Progenitor cell of endocrine pancreas (in vitro differentiated cells): ENCODE measurements around the gene SPOCK1. TPM values are rescaled to one million over a fixed set of nuclear protein-coding genes. Genes with fewer than 3 reads are reported as not detected.

Source experiments
- DNase-seq: peaks from one replicate; pipeline ENCODE4 v3.0.0; 2021; ENCODE audit warnings: low spot score; ENCODE audit not compliant: unreplicated experiment
- H3K27ac Mint-ChIP-seq: 2 replicates; pipeline ENCODE4 v1.8.0; 2021; ENCODE audit warnings: mild to moderate bottlenecking, moderate library complexity, mixed read lengths
- H3K27me3 Mint-ChIP-seq: 2 replicates; pipeline ENCODE4 v1.8.0; 2021; ENCODE audit warnings: mixed read lengths
- H3K36me3 Mint-ChIP-seq: 2 replicates; pipeline ENCODE4 v1.8.0; 2022; ENCODE audit warnings: mixed read lengths; ENCODE audit not compliant: insufficient read depth
- H3K4me1 Mint-ChIP-seq: 2 replicates; pipeline ENCODE4 v1.8.0; 2021; ENCODE audit warnings: low read depth, mixed read lengths
- H3K4me3 Mint-ChIP-seq: 2 replicates; pipeline ENCODE4 v1.8.0; 2021; ENCODE audit warnings: low read depth, mild to moderate bottlenecking, moderate library complexity, mixed read lengths
- H3K9me3 Mint-ChIP-seq: 2 replicates; pipeline ENCODE4 v1.8.0; 2021; ENCODE audit warnings: low read depth, mixed read lengths
- total RNA-seq: library from RNA; stranded (reverse); gene quantifications from 2 replicates; pipeline ENCODE4 v1.2.1, GENCODE V29; 2021
- TF ChIP-seq, protein P1 (sequence below): fragments of 200-600 bp; sonication (generic); IDR thresholded peaks from one replicate; pipeline ENCODE4 v1.5.0; 2021; ENCODE audit warnings: antibody characterized with exemption, mild to moderate bottlenecking; ENCODE audit not compliant: unreplicated experiment

SPOCK1 gene
- total RNA-seq, 1 donor from 2014 or later, result 41.4 TPM

DNA sequence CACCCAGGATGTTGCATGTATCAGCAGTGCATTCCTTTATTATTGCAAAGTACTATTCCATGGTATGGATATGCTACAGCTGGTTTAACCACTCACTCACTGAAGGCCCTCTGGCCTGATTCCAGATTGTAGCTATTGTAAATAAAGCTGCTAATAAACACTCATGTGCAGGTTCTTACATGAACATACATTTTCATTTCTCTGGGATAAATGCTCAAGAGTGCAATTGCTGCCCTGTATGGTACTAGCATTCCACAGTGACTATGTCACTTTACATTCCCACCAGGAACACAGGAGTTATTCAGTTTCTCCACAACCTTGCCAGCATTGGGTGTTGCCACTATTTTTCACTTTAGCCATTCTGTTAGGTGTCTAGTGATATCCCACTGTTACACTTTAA, 267.6 kb downstream of the SPOCK1 start:
- TF ChIP-seq, protein P1, sequence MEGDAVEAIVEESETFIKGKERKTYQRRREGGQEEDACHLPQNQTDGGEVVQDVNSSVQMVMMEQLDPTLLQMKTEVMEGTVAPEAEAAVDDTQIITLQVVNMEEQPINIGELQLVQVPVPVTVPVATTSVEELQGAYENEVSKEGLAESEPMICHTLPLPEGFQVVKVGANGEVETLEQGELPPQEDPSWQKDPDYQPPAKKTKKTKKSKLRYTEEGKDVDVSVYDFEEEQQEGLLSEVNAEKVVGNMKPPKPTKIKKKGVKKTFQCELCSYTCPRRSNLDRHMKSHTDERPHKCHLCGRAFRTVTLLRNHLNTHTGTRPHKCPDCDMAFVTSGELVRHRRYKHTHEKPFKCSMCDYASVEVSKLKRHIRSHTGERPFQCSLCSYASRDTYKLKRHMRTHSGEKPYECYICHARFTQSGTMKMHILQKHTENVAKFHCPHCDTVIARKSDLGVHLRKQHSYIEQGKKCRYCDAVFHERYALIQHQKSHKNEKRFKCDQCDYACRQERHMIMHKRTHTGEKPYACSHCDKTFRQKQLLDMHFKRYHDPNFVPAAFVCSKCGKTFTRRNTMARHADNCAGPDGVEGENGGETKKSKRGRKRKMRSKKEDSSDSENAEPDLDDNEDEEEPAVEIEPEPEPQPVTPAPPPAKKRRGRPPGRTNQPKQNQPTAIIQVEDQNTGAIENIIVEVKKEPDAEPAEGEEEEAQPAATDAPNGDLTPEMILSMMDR, result no peak
- no peak for DNase-seq
- Mint-ChIP-seq H3K4me3 (no peak overlapping the region), H3K27ac (no peak overlapping the region), H3K36me3 (no peaks in the 10 kb centered on the region), H3K27me3 (peaks cover 7% of the 10 kb centered on the region), H3K9me3 (no peaks in the 10 kb centered on the region), H3K4me1 (peaks cover 2% of the 10 kb centered on the region)

DNA sequence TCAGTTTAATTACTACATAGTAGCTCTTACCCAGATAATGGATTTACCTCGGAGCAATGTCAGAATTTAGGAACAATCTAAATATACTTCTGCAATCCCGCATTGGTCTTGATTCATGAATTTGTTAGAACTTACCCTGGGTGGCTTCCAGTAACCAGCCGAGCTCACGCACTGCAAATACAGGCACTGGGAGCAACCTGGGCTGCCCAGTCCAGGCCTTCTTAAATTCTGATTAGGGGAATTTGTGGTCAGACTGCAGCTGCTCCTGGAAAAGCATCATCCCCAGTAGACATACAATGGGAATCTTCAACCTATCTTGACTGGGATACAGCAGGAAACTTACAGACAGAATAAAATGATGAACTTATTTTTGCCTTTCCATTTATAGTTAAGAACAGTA, 270.3 kb downstream of the SPOCK1 start:
- TF ChIP-seq, protein P1, result no peak
- H3K9me3 Mint-ChIP-seq, result no peaks in the 10 kb centered on the region
- no peak overlapping the region for H3K4me3 Mint-ChIP-seq
- H3K4me1 Mint-ChIP-seq, result no peaks in the 10 kb centered on the region
- H3K27me3 Mint-ChIP-seq, result peaks cover 23% of the 10 kb centered on the region
- DNase-seq, result no peak
- H3K36me3 Mint-ChIP-seq, result no peaks in the 10 kb centered on the region
- H3K27ac Mint-ChIP-seq, result no peak overlapping the region

DNA sequence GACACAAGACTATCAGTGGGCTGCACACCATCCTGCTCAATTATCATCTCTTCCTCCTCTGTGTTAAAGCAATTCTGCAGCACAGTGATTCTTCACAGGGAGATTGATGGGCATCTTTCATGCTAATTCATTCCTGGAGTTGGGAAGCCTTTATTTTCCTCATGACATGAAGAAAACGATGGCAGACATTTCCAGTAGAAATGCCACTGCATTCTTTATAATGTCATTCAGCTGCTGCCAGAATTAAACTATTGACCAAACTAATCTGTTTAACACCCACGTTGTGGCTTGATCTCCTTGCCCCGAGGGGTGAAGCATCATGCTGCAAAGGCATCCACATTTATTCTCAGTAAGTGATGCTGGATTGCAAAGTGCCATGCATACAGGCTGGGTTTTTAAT, 273.0 kb downstream of the SPOCK1 start:
- Mint-ChIP-seq H3K27ac (no peak overlapping the region), H3K4me3 (no peak overlapping the region), H3K4me1 (no peaks in the 10 kb centered on the region), H3K36me3 (no peaks in the 10 kb centered on the region), H3K9me3 (no peaks in the 10 kb centered on the region), H3K27me3 (peaks cover 33% of the 10 kb centered on the region)
- TF ChIP-seq, protein P1, result no peak
- DNase-seq, result no peak

DNA sequence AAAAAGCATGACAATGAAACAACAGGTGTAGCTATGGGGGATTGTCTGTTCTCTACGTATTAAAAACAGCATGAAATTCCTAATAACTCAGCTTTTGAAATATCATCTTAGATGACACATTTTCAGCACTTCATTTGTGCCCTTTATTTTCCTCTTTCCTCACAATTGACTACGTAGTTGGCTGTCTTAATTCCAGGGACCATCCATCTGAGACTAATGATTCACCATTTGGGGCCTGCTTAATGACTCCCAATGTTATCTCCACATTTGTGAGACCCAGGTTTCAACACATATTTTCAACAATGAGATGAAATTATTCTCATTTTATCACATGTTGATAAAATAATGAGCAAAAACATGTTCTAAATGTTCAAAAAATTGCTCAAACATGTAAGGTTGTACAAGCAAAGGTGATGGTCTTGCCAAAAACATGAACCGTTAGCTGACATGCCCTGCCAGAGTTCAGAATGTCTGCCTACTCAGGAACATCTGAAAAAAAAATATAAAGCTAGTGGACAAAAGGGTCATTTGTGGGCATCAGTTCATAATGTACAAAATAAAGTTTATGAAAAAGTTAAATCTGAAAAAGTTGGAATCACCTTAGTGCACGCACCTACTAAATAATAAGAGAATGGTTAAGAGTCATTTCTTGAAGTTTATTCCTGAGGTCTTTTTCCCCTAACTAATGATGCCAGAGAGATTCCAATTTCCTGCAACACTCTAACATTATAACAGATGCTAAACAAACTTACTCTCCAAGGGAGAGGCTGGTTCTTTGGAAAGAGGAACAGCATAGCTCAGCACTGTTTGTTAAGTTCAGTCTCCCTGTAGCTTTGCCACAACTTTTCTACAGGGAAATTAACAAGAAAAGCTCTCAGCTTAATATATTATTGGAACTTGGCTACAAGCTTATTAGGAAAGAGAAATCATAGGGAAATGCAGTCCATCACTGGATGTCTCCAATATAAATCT, 275.5 kb downstream of the SPOCK1 start:
- H3K4me3 Mint-ChIP-seq, result no peak overlapping the region
- no peak overlapping the region for H3K27ac Mint-ChIP-seq
- H3K27me3 Mint-ChIP-seq, result peaks cover 45% of the 10 kb centered on the region
- H3K9me3 Mint-ChIP-seq, result no peaks in the 10 kb centered on the region
- no peaks in the 10 kb centered on the region for H3K36me3 Mint-ChIP-seq
- no peak for DNase-seq
- TF ChIP-seq, protein P1, result no peak
- peaks cover 3% of the 10 kb centered on the region for H3K4me1 Mint-ChIP-seq

DNA sequence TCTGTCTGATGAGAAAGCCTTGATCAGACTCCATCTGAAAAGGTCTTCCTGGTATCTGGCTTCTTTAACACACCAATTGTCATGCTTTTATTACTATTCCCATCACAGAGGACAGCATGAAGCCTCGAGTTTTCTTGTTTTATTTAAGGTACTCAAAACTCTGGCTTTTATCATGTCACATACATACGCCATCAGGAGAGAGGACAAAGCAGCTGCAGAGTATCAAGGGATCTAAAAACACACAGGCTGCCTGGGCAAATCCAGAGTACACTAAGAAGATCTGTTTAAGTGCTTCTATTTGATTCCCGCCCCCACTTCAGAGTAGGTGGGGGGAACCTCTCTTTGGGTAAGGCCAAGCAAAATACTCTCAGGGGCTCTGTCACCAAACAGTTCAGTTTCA, 277.2 kb downstream of the SPOCK1 start:
- H3K4me1 Mint-ChIP-seq, result peaks cover 18% of the 10 kb centered on the region
- no peak overlapping the region for H3K27ac Mint-ChIP-seq
- TF ChIP-seq, protein P1, result no peak
- H3K4me3 Mint-ChIP-seq, result no peak overlapping the region
- DNase-seq, result no peak
- peaks cover 56% of the 10 kb centered on the region for H3K27me3 Mint-ChIP-seq
- H3K9me3 Mint-ChIP-seq, result no peaks in the 10 kb centered on the region
- no peaks in the 10 kb centered on the region for H3K36me3 Mint-ChIP-seq
